ENCODE measurements around the gene PRAMEF4.
"Not testable (repeated sequence)": the region's sequence is repeated elsewhere in the genome, so short reads cannot be mapped to it uniquely, and the experiment has no call there.

- TF ChIP-seq, protein P1, sequence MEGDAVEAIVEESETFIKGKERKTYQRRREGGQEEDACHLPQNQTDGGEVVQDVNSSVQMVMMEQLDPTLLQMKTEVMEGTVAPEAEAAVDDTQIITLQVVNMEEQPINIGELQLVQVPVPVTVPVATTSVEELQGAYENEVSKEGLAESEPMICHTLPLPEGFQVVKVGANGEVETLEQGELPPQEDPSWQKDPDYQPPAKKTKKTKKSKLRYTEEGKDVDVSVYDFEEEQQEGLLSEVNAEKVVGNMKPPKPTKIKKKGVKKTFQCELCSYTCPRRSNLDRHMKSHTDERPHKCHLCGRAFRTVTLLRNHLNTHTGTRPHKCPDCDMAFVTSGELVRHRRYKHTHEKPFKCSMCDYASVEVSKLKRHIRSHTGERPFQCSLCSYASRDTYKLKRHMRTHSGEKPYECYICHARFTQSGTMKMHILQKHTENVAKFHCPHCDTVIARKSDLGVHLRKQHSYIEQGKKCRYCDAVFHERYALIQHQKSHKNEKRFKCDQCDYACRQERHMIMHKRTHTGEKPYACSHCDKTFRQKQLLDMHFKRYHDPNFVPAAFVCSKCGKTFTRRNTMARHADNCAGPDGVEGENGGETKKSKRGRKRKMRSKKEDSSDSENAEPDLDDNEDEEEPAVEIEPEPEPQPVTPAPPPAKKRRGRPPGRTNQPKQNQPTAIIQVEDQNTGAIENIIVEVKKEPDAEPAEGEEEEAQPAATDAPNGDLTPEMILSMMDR (conservative IDR thresholded peaks at IDR 0.05; ENCODE audit: low read length), result not testable (repeated sequence)
- TF ChIP-seq EZH2phosphoT487 (IDR thresholded peaks at IDR 0.05; ENCODE audit: borderline replicate concordance), result not testable (repeated sequence)
Observed at GRCh38 chr1:12898170-12898569, 12.2 kb upstream of the PRAMEF4 start, which contains the start of gene PRAMEF10.

Data from Loucy (cell line).